K562 (cell line): Measurements from ENCODE around the gene KISS1R. TPM values are rescaled to one million over a fixed set of nuclear protein-coding genes. Genes with fewer than 3 reads are reported as not detected.

ENCODE experiments used
- ETS2 ChIP-seq: IDR thresholded peaks from 2 replicates; pipeline ENCODE4 v1.6.1; 2016; ENCODE audit warnings: borderline replicate concordance, missing genetic modification characterization, mild to moderate bottlenecking, moderate library complexity, missing compliant biosample characterization; ENCODE audit not compliant: poor library complexity, severe bottlenecking
- FIP1L1 ChIP-seq: fragments of 200-400 bp; formaldehyde crosslinking; IDR thresholded peaks from 2 replicates; pipeline ENCODE4 v1.6.1; 2018; ENCODE audit warnings: mild to moderate bottlenecking, low read depth, low read length; ENCODE audit not compliant: poor library complexity, severe bottlenecking
- FUS ChIP-seq: fragments of 200-400 bp; formaldehyde crosslinking; optimal IDR thresholded peaks from 2 replicates; pipeline ENCODE3; 2017; ENCODE audit warnings: low read depth, low read length
- KDM2B ChIP-seq: fragments of 250-450 bp; sonication (Bioruptor Pico); IDR thresholded peaks from 2 replicates; pipeline ENCODE4 v1.8.0; 2021; ENCODE audit warnings: mild to moderate bottlenecking, moderate library complexity
- MAFF ChIP-seq: IDR thresholded peaks from 2 replicates; pipeline ENCODE4 v1.6.1; 2012; ENCODE audit warnings: low read length, improper control_type of control experiment
- POLR2A ChIP-seq: fragments of 450-650 bp; conservative IDR thresholded peaks from 2 replicates; pipeline ENCODE4 v1.6.1; 2016
- POLR2AphosphoS2 ChIP-seq: IDR thresholded peaks from 2 replicates; pipeline ENCODE4 v1.6.1; 2012; ENCODE audit warnings: low read length, improper control_type of control experiment
- SAP30 ChIP-seq: fragments of 200-600 bp; sonication (generic); IDR thresholded peaks from 2 replicates; pipeline ENCODE4 v1.6.1; 2012; ENCODE audit warnings: borderline replicate concordance, low read depth, mild to moderate bottlenecking, moderate library complexity, low read length, control low read depth, inconsistent platforms; ENCODE audit not compliant: insufficient read depth, poor library complexity, severe bottlenecking
- SIN3A ChIP-seq, 2 experiments: fragments of 150-350 bp in 1 of 2; IDR thresholded peaks; 2 replicates each; pipeline ENCODE4 v1.6.1; 2011 to 2016; ENCODE audit warnings: borderline replicate concordance in 2 of 2, low read depth in 2 of 2, low read length in 2 of 2, mild to moderate bottlenecking in 2 of 2, moderate library complexity in 2 of 2; ENCODE audit not compliant: control insufficient read depth in 1 of 2
- SPI1 ChIP-seq: IDR thresholded peaks from 2 replicates; pipeline ENCODE4 v1.6.1; 2011; ENCODE audit warnings: low read depth, low read length, control low read depth, borderline replicate concordance
- SRF ChIP-seq, 2 experiments: fragments of 250-450, 450-650 bp in 1 of 2; sonication (Bioruptor Pico) in 1 of 2; sonication (generic) in 1 of 2; formaldehyde crosslinking; IDR thresholded peaks; 2 replicates each; pipeline versions ENCODE4 v1.5.0 to v1.5.1; 2020 to 2022; ENCODE audit warnings: mild to moderate bottlenecking in 1 of 2, missing genetic modification reagents in 1 of 2
- TAF15 ChIP-seq: fragments of 200-400 bp; formaldehyde crosslinking; IDR thresholded peaks from 2 replicates; pipeline ENCODE4 v1.6.1; 2017; ENCODE audit warnings: mild to moderate bottlenecking, low read depth, low read length, moderate library complexity
- THAP12 ChIP-seq: fragments of 250-450 bp; sonication (Bioruptor Pico); IDR thresholded peaks from 2 replicates; pipeline ENCODE4 v1.9.0; 2021; ENCODE audit warnings: mild to moderate bottlenecking, inconsistent platforms
- polyA plus RNA-seq, 8 experiments: library from polyadenylated mRNA; depleted of rRNA in 4 of 8; stranded (reverse) in 5 of 8; unstranded in 3 of 8; fragments of >200 nt; fragmentation: Nextera tagmentation in 2 of 8; fragmentation: Illumina TruSeq in 1 of 8; extraction: Ambion mirVana in 2 of 8; extraction: Trizol in 1 of 8; gene quantifications; 2 replicates each; pipeline versions ENCODE4 v1.2.1 to v1.2.3, GENCODE V29; 2011 to 2014; ENCODE audit warnings: inconsistent platforms in 1 of 8, missing spikeins in 1 of 8
- total RNA-seq, 7 experiments: library from RNA; depleted of rRNA in 6 of 7; stranded (reverse); fragments of >200 nt in 6 of 7; fragmentation: Illumina TruSeq in 2 of 7; extraction: Trizol in 2 of 7; gene quantifications; 2 replicates each; pipeline versions ENCODE4 v1.2.1 to v1.2.3, GENCODE V29; 2011 to 2021; ENCODE audit warnings: low replicate concordance in 1 of 7

Gene KISS1R
- total and polyA plus RNA-seq, 9 of the 15 experiments (the other 6 are each of a cell fraction or from before 2014, with no cell fraction given): 0.37 to 39.4 (median 2.0) TPM

GRCh38 chr19:867855-868457, 49.2 kb upstream of the KISS1R start (continued):
- no peak for TF ChIP-seq SAP30
- 0 out of 2 replicates have a peak, but pooled peaks have one; percentile 27 for TF ChIP-seq TAF15
- TF ChIP-seq THAP12 (CRISPR knock-in tag): 0 out of 2 replicates have a peak, but pooled peaks have one; percentile 28
- TF ChIP-seq KDM2B (CRISPR knock-in tag): no peak
- no peak for TF ChIP-seq SRF (CRISPR knock-in tag; IDR thresholded peaks at IDR 0.05)
- no peak for TF ChIP-seq MAFF
- peak; percentile 91 for TF ChIP-seq FIP1L1
- TF ChIP-seq FUS: peak; percentile 79
- TF ChIP-seq ETS2: no peak
- no peak for TF ChIP-seq SPI1
- TF ChIP-seq POLR2A: peak; percentile 50
- no peak; the same call in 1 of the 2 replicates for TF ChIP-seq POLR2AphosphoS2
- 0 out of 4 replicates have a peak, but pooled peaks of 1 of the 2 experiments have one; percentile 24 for TF ChIP-seq SIN3A (IDR thresholded peaks at IDR 0.05; ENCODE audit: borderline replicate concordance in 2 of 2, control insufficient read depth in 1 of 2, low read depth in 2 of 2, low read length in 2 of 2)
